Hippocampal formation (tissue), 2 donors: ENCODE measurements around the gene PPFIA1.

ENCODE experiments used
- DNase-seq, 2 donors: peaks; one replicate each; lab custom pipeline; 2025; lab: John Stamatoyannopoulos, UW

The PPFIA1 gene

GRCh38 chr11:70298243-70298915 lies 27.9 kb downstream of the PPFIA1 start:
- no peak for DNase-seq

- DNase-seq = no peak
Observed at GRCh38 chr11:70299636-70300035, 29.1 kb downstream of the PPFIA1 start.

- DNase-seq = no peak
Observed at GRCh38 chr11:70301191-70301590, 30.7 kb downstream of the PPFIA1 start.

- DNase-seq = no peak
Observed at GRCh38 chr11:70301721-70302418, 31.4 kb downstream of the PPFIA1 start.

- no peak for DNase-seq
Observed at GRCh38 chr11:70302419-70302752, 31.9 kb downstream of the PPFIA1 start.

- DNase-seq = no peak
Observed at GRCh38 chr11:70303070-70303469, 32.6 kb downstream of the PPFIA1 start.

- no peak for DNase-seq
Observed at GRCh38 chr11:70304208-70304603, 33.7 kb downstream of the PPFIA1 start.

- DNase-seq = no peak
Observed at GRCh38 chr11:70305501-70305900, 35.0 kb downstream of the PPFIA1 start.

- DNase-seq = no peak
Observed at GRCh38 chr11:70306586-70307033, 36.1 kb downstream of the PPFIA1 start.

GRCh38 chr11:70307176-70307575 lies 36.7 kb downstream of the PPFIA1 start:
- DNase-seq = no peak

GRCh38 chr11:70311616-70312015 lies 41.1 kb downstream of the PPFIA1 start:
- DNase-seq = no peak

GRCh38 chr11:70312401-70313357 lies 42.2 kb downstream of the PPFIA1 start:
- DNase-seq = no peak

- no peak for DNase-seq
Observed at GRCh38 chr11:70313945-70314344, 43.5 kb downstream of the PPFIA1 start.

GRCh38 chr11:70314730-70315129 lies 44.2 kb downstream of the PPFIA1 start:
- DNase-seq = no peak

- DNase-seq = no peak
Observed at GRCh38 chr11:70315716-70316115, 45.2 kb downstream of the PPFIA1 start.

GRCh38 chr11:70317581-70318305 lies 47.3 kb downstream of the PPFIA1 start:
- DNase-seq = no peak

GRCh38 chr11:70319396-70320076 lies 49.0 kb downstream of the PPFIA1 start:
- DNase-seq = no peak

GRCh38 chr11:70322666-70323065 lies 52.2 kb downstream of the PPFIA1 start:
- DNase-seq = no peak

GRCh38 chr11:70323806-70324205 lies 53.3 kb downstream of the PPFIA1 start:
- no peak for DNase-seq

- no peak for DNase-seq
Observed at GRCh38 chr11:70324376-70325115, 54.1 kb downstream of the PPFIA1 start.

GRCh38 chr11:70325824-70326223 lies 55.3 kb downstream of the PPFIA1 start:
- no peak for DNase-seq
